Spinal cord (tissue), 10 donors: Measurements from ENCODE around the gene PTGDR. TPM values are rescaled to one million over a fixed set of nuclear protein-coding genes. Genes with fewer than 3 reads are reported as not detected.

Experiments
- DNase-seq, 6 donors: peaks; one replicate each; pipeline versions ENCODE4 v3.0.0 to v3.0.0-alpha.2; 2013 to 2015; ENCODE audit warnings: low spot score in 6 of 6, low read depth in 4 of 6
- H3K27ac ChIP-seq: one replicate; pipeline ENCODE4 v1.5.1; 2013; ENCODE audit warnings: low read depth, low read length, control low read depth
- H3K27me3 ChIP-seq: one replicate; pipeline ENCODE4 v1.6.1; 2013; ENCODE audit warnings: low read length; ENCODE audit not compliant: control insufficient read depth, insufficient read depth
- H3K36me3 ChIP-seq: one replicate; pipeline ENCODE4 v1.6.1; 2013; ENCODE audit warnings: low read length; ENCODE audit not compliant: control insufficient read depth, insufficient read depth
- H3K4me1 ChIP-seq: one replicate; pipeline ENCODE4 v1.6.1; 2013; ENCODE audit warnings: low read length; ENCODE audit not compliant: control insufficient read depth, insufficient read depth
- H3K4me3 ChIP-seq: one replicate; pipeline ENCODE4 v1.5.1; 2013; ENCODE audit warnings: low read depth, low read length, control low read depth
- H3K9me3 ChIP-seq: one replicate; pipeline ENCODE4 v1.6.1; 2013; ENCODE audit warnings: low read length; ENCODE audit not compliant: control insufficient read depth, insufficient read depth
- WGBS: methylation state at CpG from one replicate; pipeline ENCODE4 v1.1.5; 2013; ENCODE audit warnings: missing lambda C conversion rate; ENCODE audit not compliant: insufficient coverage; 5-methylcytosine and 5-hydroxymethylcytosine counted together
- long read RNA-seq, 4 donors: transcript quantifications; one replicate each; lab custom pipeline, GENCODE V29; 2026
- polyA plus RNA-seq, 2 donors: library from polyadenylated mRNA; unstranded; fragments of 120-200 nt; gene quantifications; one replicate each; pipeline ENCODE4 v1.2.1, GENCODE V29; 2013; ENCODE audit not compliant: insufficient read length in 2 of 2
- total RNA-seq, 2 donors: library from RNA; depleted of rRNA in 1 of 2; stranded (reverse); fragments of 120-200 nt in 1 of 2; fragments of >200 nt in 1 of 2; gene quantifications; one replicate each; pipeline versions ENCODE4 v1.2.3 to v1.2.4, GENCODE V29; 2013 to 2014
- donor health status: healthy.

The PTGDR gene
- total RNA-seq (10 to 100 TPM in 1 of 2 donors, 1 to 10 TPM in 1; 3.6 to 10.6 TPM), polyA plus RNA-seq (1 to 10 TPM in 1 of 2 donors, under 1 TPM in 1; 0.36 to 2.7 TPM)
- long read RNA-seq, donor 1, partial matches to known transcripts, result 0 of 4 reads
- long read RNA-seq, donor 1, other reads (novel, unspliced or antisense), result 0 of 4 reads
- long read RNA-seq, donor 2, result 0 reads
- long read RNA-seq, donor 3, result 0 reads
- long read RNA-seq, donor 4, partial matches to known transcripts, result 0 of 1 reads
- long read RNA-seq, donor 4, other reads (novel, unspliced or antisense), result 0 of 1 reads

- Histone ChIP-seq H3K27ac (no peak within 1 kb of the TSS), H3K4me3 (peak within 1 kb of the TSS; percentile 35), H3K4me1 (peaks cover 17% of the 10 kb centered on the region), H3K36me3 (no peaks in the 10 kb centered on the region), H3K9me3 (no peaks in the 10 kb centered on the region), H3K27me3 (peaks cover 40% of the 10 kb centered on the region)
- 1% methylated on average over 63 of the region's 63 CpGs for WGBS
- peak in 2 of 6 donors; percentile 35 to 39 for DNase-seq
Observed at GRCh38 chr14:52267501-52268278, at the start of gene PTGDR. Gene PTGDR, plus strand, starts transcription at chr14:52267698. Its CDS starts 117 bp downstream, at chr14:52267815.

- Histone ChIP-seq H3K4me3 (no peak overlapping the region), H3K27me3 (no peaks in the 10 kb centered on the region), H3K4me1 (no peaks in the 10 kb centered on the region), H3K9me3 (no peaks in the 10 kb centered on the region), H3K36me3 (no peaks in the 10 kb centered on the region), H3K27ac (no peak overlapping the region)
- DNase-seq, result no peak
- WGBS, result 95% methylated on average over 4 of the region's 4 CpGs
Observed at GRCh38 chr14:52219488-52220084, 47.9 kb upstream of the PTGDR start.

- no peaks in the 10 kb centered on the region for H3K4me1 ChIP-seq
- no peaks in the 10 kb centered on the region for H3K9me3 ChIP-seq
- no peaks in the 10 kb centered on the region for H3K27me3 ChIP-seq
- 66% methylated on average over 2 of the region's 7 CpGs for WGBS
- H3K27ac ChIP-seq, result no peak overlapping the region
- DNase-seq, result no peak
- no peaks in the 10 kb centered on the region for H3K36me3 ChIP-seq
- H3K4me3 ChIP-seq, result no peak overlapping the region
Observed at GRCh38 chr14:52220924-52221811, 46.3 kb upstream of the PTGDR start.

GRCh38 chr14:52222901-52223300 is 44.6 kb upstream of the PTGDR start:
- no peak overlapping the region for H3K4me3 ChIP-seq
- H3K27me3 ChIP-seq, result no peaks in the 10 kb centered on the region
- no peaks in the 10 kb centered on the region for H3K9me3 ChIP-seq
- no peaks in the 10 kb centered on the region for H3K36me3 ChIP-seq
- 65% methylated on average over 8 of the region's 9 CpGs for WGBS
- no peak overlapping the region for H3K27ac ChIP-seq
- DNase-seq, result no peak
- no peaks in the 10 kb centered on the region for H3K4me1 ChIP-seq

GRCh38 chr14:52227619-52228222 is 39.8 kb upstream of the PTGDR start:
- no peak overlapping the region for H3K27ac ChIP-seq
- no peaks in the 10 kb centered on the region for H3K36me3 ChIP-seq
- no peaks in the 10 kb centered on the region for H3K9me3 ChIP-seq
- no peak overlapping the region for H3K4me3 ChIP-seq
- DNase-seq, result no peak
- no peaks in the 10 kb centered on the region for H3K4me1 ChIP-seq
- no peaks in the 10 kb centered on the region for H3K27me3 ChIP-seq
- WGBS, result 91% methylated on average over 4 of the region's 7 CpGs

GRCh38 chr14:52233693-52234092 is 33.8 kb upstream of the PTGDR start:
- DNase-seq, result peak in 1 of 6 donors; percentile 11
- Histone ChIP-seq H3K4me1 (no peaks in the 10 kb centered on the region), H3K9me3 (no peaks in the 10 kb centered on the region), H3K36me3 (no peaks in the 10 kb centered on the region), H3K27me3 (no peaks in the 10 kb centered on the region), H3K27ac (no peak overlapping the region), H3K4me3 (no peak overlapping the region)
- WGBS, result 64% methylated on average over 1 of the region's 2 CpGs

- no peaks in the 10 kb centered on the region for H3K27me3 ChIP-seq
- H3K9me3 ChIP-seq, result no peaks in the 10 kb centered on the region
- 92% methylated on average over 1 of the region's 2 CpGs for WGBS
- no peak overlapping the region for H3K4me3 ChIP-seq
- no peaks in the 10 kb centered on the region for H3K4me1 ChIP-seq
- no peak for DNase-seq
- no peaks in the 10 kb centered on the region for H3K36me3 ChIP-seq
- H3K27ac ChIP-seq, result no peak overlapping the region
Observed at GRCh38 chr14:52235434-52235833, 32.1 kb upstream of the PTGDR start.

GRCh38 chr14:52235866-52236510 is 31.5 kb upstream of the PTGDR start:
- no peaks in the 10 kb centered on the region for H3K36me3 ChIP-seq
- H3K4me3 ChIP-seq, result no peak overlapping the region
- H3K9me3 ChIP-seq, result no peaks in the 10 kb centered on the region
- H3K27ac ChIP-seq, result no peak overlapping the region
- 78% methylated on average over 3 of the region's 7 CpGs for WGBS
- peak in 1 of 6 donors; percentile 28 for DNase-seq
- H3K4me1 ChIP-seq, result no peaks in the 10 kb centered on the region
- no peaks in the 10 kb centered on the region for H3K27me3 ChIP-seq
